Stimulated activated CD4-positive, alpha-beta T cell treated with anti-CD3 and anti-CD28 coated beads, Interleukin-4, amount 100 ng/mL, for 1 hour (primary cell): ENCODE results near the gene PKN2.

Experiments used
- DNase-seq: peaks from one replicate; pipeline ENCODE4 v3.0.0-alpha.2; 2020

Gene PKN2

GRCh38 chr1:88683541-88684481 lies at the start of gene PKN2:
Gene PKN2, plus strand, starts transcription at chr1:88684273. Its CDS starts 308 bp downstream, at chr1:88684581.
- DNase-seq, result peak; percentile 97

- no peak for DNase-seq
Observed at GRCh38 chr1:88634538-88634937, 49.5 kb upstream of the PKN2 start.

- DNase-seq, result no peak
Observed at GRCh38 chr1:88640060-88640459, 44.0 kb upstream of the PKN2 start.

- no peak for DNase-seq
Observed at GRCh38 chr1:88645886-88646285, 38.2 kb upstream of the PKN2 start.

GRCh38 chr1:88646476-88647248 lies 37.4 kb upstream of the PKN2 start:
- no peak for DNase-seq

GRCh38 chr1:88647249-88647645 lies 36.8 kb upstream of the PKN2 start:
- no peak for DNase-seq

- no peak for DNase-seq
Observed at GRCh38 chr1:88647749-88648415, 36.2 kb upstream of the PKN2 start.

GRCh38 chr1:88648706-88649105 lies 35.4 kb upstream of the PKN2 start:
- no peak for DNase-seq

GRCh38 chr1:88649932-88650331 lies 34.1 kb upstream of the PKN2 start:
- no peak for DNase-seq

- no peak for DNase-seq
Observed at GRCh38 chr1:88650676-88651418, 33.2 kb upstream of the PKN2 start.

- DNase-seq, result no peak
Observed at GRCh38 chr1:88655140-88655539, 28.9 kb upstream of the PKN2 start.

- no peak for DNase-seq
Observed at GRCh38 chr1:88655685-88656299, 28.3 kb upstream of the PKN2 start.

- DNase-seq, result no peak
Observed at GRCh38 chr1:88658419-88658818, 25.7 kb upstream of the PKN2 start.

GRCh38 chr1:88659552-88659951 lies 24.5 kb upstream of the PKN2 start:
- DNase-seq, result no peak

- DNase-seq, result no peak
Observed at GRCh38 chr1:88661188-88661587, 22.9 kb upstream of the PKN2 start.

GRCh38 chr1:88661951-88662699 lies 21.9 kb upstream of the PKN2 start:
- DNase-seq, result no peak

- DNase-seq, result no peak
Observed at GRCh38 chr1:88662723-88663122, 21.4 kb upstream of the PKN2 start.

- no peak for DNase-seq
Observed at GRCh38 chr1:88668405-88668804, 15.7 kb upstream of the PKN2 start.

GRCh38 chr1:88670462-88670861 lies 13.6 kb upstream of the PKN2 start:
- no peak for DNase-seq

GRCh38 chr1:88673446-88673845 lies 10.6 kb upstream of the PKN2 start:
- DNase-seq, result no peak

GRCh38 chr1:88678405-88678804 lies 5.7 kb upstream of the PKN2 start:
- no peak for DNase-seq
